K562 (cell line): ENCODE data around the gene CHST12. TPM values are rescaled to one million over a fixed set of nuclear protein-coding genes. Genes with fewer than 3 reads are reported as not detected.
"Not testable (repeated sequence)": the region's sequence is repeated elsewhere in the genome, so short reads cannot be mapped to it uniquely, and the experiment has no call there.

Experiments used
- ATAC-seq: fragments of 200-7000 bp; cut with Tn5 transposase; 3 replicates; pipeline ENCODE4 v1.9.1; 2020; ENCODE audit warnings: moderate library complexity
- BruUV-seq: library from RNA; stranded (reverse); fragments of 400-500 nt; replicated peaks from 2 replicates; lab custom pipeline; 2021; lab: Mats Ljungman, UMichigan
- CTCF ChIA-PET: fragments of 300-600 bp; formaldehyde crosslinking; extraction: SDS; loops from one replicate; lab custom pipeline; 2021; ENCODE audit warnings: low intra/inter-chr PET ratio; lab: Yijun Ruan, JAX
- POLR2A ChIA-PET: fragments of 300-600, 350-650 bp; sonication (Branson Sonifier 250); formaldehyde crosslinking; extraction: SDS; loops from one replicate; lab custom pipeline; 2021; ENCODE audit warnings: antibody characterized with exemption, inconsistent platforms; lab: Yijun Ruan, JAX
- DNase-seq, 4 experiments: peaks; one replicate each; pipeline versions ENCODE4 v3.0.0 to v3.0.0-alpha.2; 2011 to 2018; ENCODE audit warnings: low spot score in 3 of 4, mixed read lengths in 3 of 4; ENCODE audit errors: extremely low read depth in 1 of 4
- FAIRE-seq: peaks from 2 replicates; lab custom pipeline; 2011; peaks lifted over from hg19 to GRCh38; lab: Jason Lieb, UNC
- H2AFZ ChIP-seq: 2 replicates; pipeline ENCODE4 v1.6.0; 2011; ENCODE audit warnings: low read depth, low read length, control low read depth, inconsistent platforms
- H3K27ac ChIP-seq: fragments of 200-600 bp; 3 replicates; pipeline ENCODE4 v1.8.0; 2011; ENCODE audit warnings: low read depth, mild to moderate bottlenecking, control low read depth, inconsistent platforms, low read length, moderate library complexity, mixed read lengths; ENCODE audit errors: extremely low read depth
- H3K27me3 ChIP-seq, 2 experiments: fragments of 300-600 bp in 1 of 2; 2 replicates in 1 of 2; 3 replicates in 1 of 2; pipeline versions ENCODE4 v1.6.0 to v1.8.0; 2011; ENCODE audit warnings: inconsistent platforms in 2 of 2, low read length in 2 of 2, mild to moderate bottlenecking in 1 of 2, mixed read lengths in 1 of 2, moderate library complexity in 1 of 2; ENCODE audit not compliant: control insufficient read depth in 2 of 2, insufficient read depth in 2 of 2
- H3K36me3 ChIP-seq: fragments of 300-600 bp; 3 replicates; pipeline ENCODE4 v1.8.0; 2011; ENCODE audit warnings: mild to moderate bottlenecking, low read length, inconsistent platforms; ENCODE audit not compliant: control insufficient read depth, insufficient read depth
- H3K4me1 ChIP-seq, 2 experiments: fragments of 200-600 bp in 1 of 2; replicated peaks in 1 of 2; 2 replicates in 1 of 2; 3 replicates in 1 of 2; pipeline versions ENCODE4 v1.5.1 to v1.8.0; 2011; ENCODE audit warnings: inconsistent platforms in 2 of 2, low read length in 2 of 2, mild to moderate bottlenecking in 1 of 2, mixed read lengths in 1 of 2, moderate library complexity in 1 of 2; ENCODE audit not compliant: control insufficient read depth in 2 of 2, insufficient read depth in 2 of 2
- H3K4me2 ChIP-seq: 2 replicates; pipeline ENCODE4 v1.6.1; 2011; ENCODE audit warnings: low read length, control low read depth, inconsistent platforms, mixed read lengths; ENCODE audit not compliant: insufficient read depth
- H3K4me3 ChIP-seq: fragments of 200-600 bp; sonication (generic), shearing (Covaris generic); 2 replicates; pipeline ENCODE4 v1.5.1; 2016; ENCODE audit warnings: control low read depth, inconsistent platforms
- H3K79me2 ChIP-seq: fragments of 200-600 bp; 3 replicates; pipeline ENCODE4 v1.8.0; 2011; ENCODE audit warnings: low read length, inconsistent platforms; ENCODE audit not compliant: control insufficient read depth, insufficient read depth
- H3K9ac ChIP-seq, 2 experiments: 2 replicates each; pipeline versions ENCODE4 v1.6.0 to v1.6.1; 2011; ENCODE audit warnings: low read depth in 2 of 2, low read length in 2 of 2, control low read depth in 1 of 2, inconsistent platforms in 1 of 2, mild to moderate bottlenecking in 1 of 2, mixed read lengths in 1 of 2; ENCODE audit not compliant: insufficient read depth in 1 of 2
- H3K9me1 ChIP-seq: one replicate; pipeline ENCODE4 v1.6.0; 2011; ENCODE audit warnings: inconsistent platforms, mild to moderate bottlenecking, low read length, moderate library complexity; ENCODE audit not compliant: control insufficient read depth, insufficient read depth
- H3K9me3 ChIP-seq: replicated peaks from 2 replicates; pipeline ENCODE4 v1.5.1; 2011; ENCODE audit warnings: low read depth, low read length, inconsistent platforms; ENCODE audit not compliant: control insufficient read depth, insufficient read depth
- H4K20me1 ChIP-seq: replicated peaks from 2 replicates; pipeline ENCODE4 v1.6.1; 2011; ENCODE audit warnings: low read length, inconsistent platforms, mixed read lengths; ENCODE audit not compliant: control insufficient read depth, insufficient read depth
- CEBPB ChIP-seq: fragments of 450-650 bp; IDR thresholded peaks from 2 replicates; pipeline ENCODE4 v1.6.1; 2016; ENCODE audit warnings: missing genetic modification characterization, missing compliant biosample characterization
- CEBPG ChIP-seq, 3 experiments: fragments of 200-800 bp in 1 of 3; sonication (Bioruptor generic) in 1 of 3; sonication (generic) in 1 of 3; formaldehyde crosslinking in 1 of 3; IDR thresholded peaks in 2 of 3; conservative IDR thresholded peaks in 1 of 3; 2 replicates each; pipeline versions ENCODE4 v1.6.1 to v1.8.0; 2016 to 2022; ENCODE audit warnings: missing compliant biosample characterization in 2 of 3, missing genetic modification characterization in 2 of 3, mild to moderate bottlenecking in 1 of 3, missing genetic modification reagents in 1 of 3
- HBP1 ChIP-seq: fragments of 450-650 bp; formaldehyde crosslinking; IDR thresholded peaks from 2 replicates; pipeline ENCODE4 v1.4.0; 2022; ENCODE audit warnings: missing genetic modification characterization
- MTA1 ChIP-seq: fragments of 450-650 bp; IDR thresholded peaks from 2 replicates; pipeline ENCODE4 v1.6.1; 2017; ENCODE audit warnings: borderline replicate concordance
- MTA2 ChIP-seq: fragments of 450-650 bp; IDR thresholded peaks from 2 replicates; pipeline ENCODE4 v1.6.1; 2016; ENCODE audit warnings: low read depth
- OTX1 ChIP-seq: fragments of 450-650 bp; formaldehyde crosslinking; IDR thresholded peaks from 2 replicates; pipeline ENCODE4 v1.4.0; 2022; ENCODE audit warnings: mild to moderate bottlenecking
- THRB ChIP-seq: fragments of 450-650 bp; formaldehyde crosslinking; conservative IDR thresholded peaks from 2 replicates; pipeline ENCODE4 v1.4.0; 2022; ENCODE audit warnings: mild to moderate bottlenecking, missing genetic modification characterization
- ZNF512 ChIP-seq: IDR thresholded peaks from 2 replicates; pipeline ENCODE4 v1.6.1; 2016; ENCODE audit warnings: missing genetic modification characterization, missing compliant biosample characterization
- WGBS: fragments of 100-300 bp; shearing (Covaris generic); methylation state at CpG from one replicate; pipeline ENCODE4 v1.1.6; 2016; ENCODE audit warnings: low coverage, mixed read lengths; ENCODE audit not compliant: insufficient coverage; ENCODE audit errors: missing lambda C conversion rate; 5-methylcytosine and 5-hydroxymethylcytosine counted together
- in situ Hi-C: fragments of 300-500 bp; cut with MboI; formaldehyde crosslinking; loops from 4 replicates; pipeline ENCODE4 v1.15.0; 2018; ENCODE audit warnings: inconsistent platforms, mixed read lengths
- intact Hi-C: fragments of 100-400 bp; cut with micrococcal nuclease; formaldehyde crosslinking; loops from 2 replicates; pipeline ENCODE4 v1.14.2; 2022
- polyA plus RNA-seq, 8 experiments: library from polyadenylated mRNA; depleted of rRNA in 4 of 8; stranded (reverse) in 5 of 8; unstranded in 3 of 8; fragments of >200 nt; fragmentation: Nextera tagmentation in 2 of 8; fragmentation: Illumina TruSeq in 1 of 8; extraction: Ambion mirVana in 2 of 8; extraction: Trizol in 1 of 8; gene quantifications; 2 replicates each; pipeline versions ENCODE4 v1.2.1 to v1.2.3, GENCODE V29; 2011 to 2014; ENCODE audit warnings: inconsistent platforms in 1 of 8, missing spikeins in 1 of 8
- total RNA-seq, 7 experiments: library from RNA; depleted of rRNA in 6 of 7; stranded (reverse); fragments of >200 nt in 6 of 7; fragmentation: Illumina TruSeq in 2 of 7; extraction: Trizol in 2 of 7; gene quantifications; 2 replicates each; pipeline versions ENCODE4 v1.2.1 to v1.2.3, GENCODE V29; 2011 to 2021; ENCODE audit warnings: low replicate concordance in 1 of 7
- TF ChIP-seq, protein P1 (sequence below), 2 experiments: fragments of 450-650 bp; IDR thresholded peaks; 2 replicates each; pipeline ENCODE4 v1.6.1; 2016

Gene CHST12
- total and polyA plus RNA-seq, 9 of the 15 experiments (the other 6 are each of a cell fraction or from before 2014, with no cell fraction given): 0.18 to 19.8 (median 3.6) TPM

DNA sequence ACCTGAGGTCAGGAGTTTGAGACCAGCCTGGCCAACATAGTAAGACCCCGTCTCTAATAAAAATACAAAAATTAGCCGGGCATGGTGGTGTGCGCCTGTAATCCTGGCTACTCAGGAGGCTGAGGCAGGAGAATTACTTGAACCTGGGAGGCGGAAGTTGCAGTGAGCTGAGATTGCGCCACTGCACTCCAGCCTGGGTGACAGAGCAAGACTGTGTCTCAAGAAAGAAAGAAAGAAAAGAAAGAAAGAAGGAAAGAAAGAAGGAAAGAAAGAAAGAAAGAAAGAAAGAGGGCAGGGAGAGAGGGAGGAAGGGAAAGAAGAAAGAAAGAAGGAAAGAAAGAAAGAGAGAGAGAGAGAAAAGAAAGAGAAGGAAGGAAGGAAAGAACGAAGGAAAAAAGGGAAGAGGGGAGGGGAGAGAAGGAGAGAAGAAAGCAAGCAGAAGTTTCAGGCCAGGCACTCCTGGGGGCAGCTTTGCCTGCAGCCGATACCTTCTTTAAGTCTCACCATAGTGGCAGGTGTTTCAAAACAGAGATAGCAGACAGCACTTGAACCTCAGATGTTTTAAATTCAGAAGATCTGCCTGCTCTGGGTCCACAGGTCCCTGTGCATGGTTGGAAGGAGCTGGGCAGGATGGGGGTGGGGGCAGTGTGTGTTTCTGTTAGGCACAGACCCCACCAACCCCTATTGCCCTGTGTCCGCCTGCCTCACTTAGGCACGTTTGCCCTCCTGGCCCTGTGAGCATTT is 66.2 kb downstream of the CHST12 start:
- H4K20me1 ChIP-seq; H3K4me2 ChIP-seq; ATAC-seq; H3K9me1 ChIP-seq; H3K36me3 ChIP-seq; H3K9me3 ChIP-seq; FAIRE-seq; H3K79me2 ChIP-seq; DNase-seq; H2AFZ ChIP-seq; BruUV-seq; H3K27ac ChIP-seq; H3K4me3 ChIP-seq; in situ Hi-C loops; TF ChIP-seq CEBPG (CRISPR knock-in tag; IDR thresholded peaks at IDR 0.05): not testable (repeated sequence)
- Histone ChIP-seq H3K9ac (peak overlapping the region in 1 of 2 experiments; percentile 28; a peak in 1 of 4 replicates), H3K27me3 (peaks cover 0 to 25% of the 10 kb centered on the region in 2 experiments; a peak in 4 of 5 replicates), H3K4me1 (peaks cover 0 to 27% of the 10 kb centered on the region in 2 experiments; a peak in 2 of 5 replicates)
- intact Hi-C loops: loop anchor here (10.0 kb wide), 1 partner anchor 195 kb away; no protein-coding TSS in a partner anchor
- ChIA-PET POLR2A (interaction anchor here (0.5 to 1.9 kb wide), 6 partner anchors 8 to 384 kb away, joined by 3 to 6 read pairs (median 3); no protein-coding TSS in a partner anchor), CTCF (interaction anchor here (0.9 to 2.3 kb wide), 4 partner anchors 18 to 890 kb away, joined by 4 to 12 read pairs (median 8); no protein-coding TSS in a partner anchor)
- TF ChIP-seq MTA1 (0 out of 2 replicates have a peak, but pooled peaks have one; percentile 52), HBP1 (CRISPR knock-in tag) (0 out of 2 replicates have a peak, but pooled peaks have one; percentile 68), THRB (CRISPR knock-in tag) (peak; percentile 83; the same call in 1 of the 2 replicates), ZNF512 (tag) (peak; percentile 92), CEBPB (peak; percentile 52), MTA2 (0 out of 2 replicates have a peak, but pooled peaks have one; percentile 25), CEBPG (tag; conservative IDR thresholded peaks at IDR 0.05 in 1 of 2, IDR thresholded peaks at IDR 0.05 in 1 of 2) (0 out of 4 replicates have a peak, but pooled peaks of 1 of the 2 experiments have one; percentile 19), OTX1 (CRISPR knock-in tag) (peak; percentile 83)
- TF ChIP-seq, protein P1, sequence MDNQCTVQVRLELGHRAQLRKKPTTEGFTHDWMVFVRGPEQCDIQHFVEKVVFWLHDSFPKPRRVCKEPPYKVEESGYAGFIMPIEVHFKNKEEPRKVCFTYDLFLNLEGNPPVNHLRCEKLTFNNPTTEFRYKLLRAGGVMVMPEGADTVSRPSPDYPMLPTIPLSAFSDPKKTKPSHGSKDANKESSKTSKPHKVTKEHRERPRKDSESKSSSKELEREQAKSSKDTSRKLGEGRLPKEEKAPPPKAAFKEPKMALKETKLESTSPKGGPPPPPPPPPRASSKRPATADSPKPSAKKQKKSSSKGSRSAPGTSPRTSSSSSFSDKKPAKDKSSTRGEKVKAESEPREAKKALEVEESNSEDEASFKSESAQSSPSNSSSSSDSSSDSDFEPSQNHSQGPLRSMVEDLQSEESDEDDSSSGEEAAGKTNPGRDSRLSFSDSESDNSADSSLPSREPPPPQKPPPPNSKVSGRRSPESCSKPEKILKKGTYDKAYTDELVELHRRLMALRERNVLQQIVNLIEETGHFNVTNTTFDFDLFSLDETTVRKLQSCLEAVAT (IDR thresholded peaks at IDR 0.05): 0 out of 4 replicates have a peak, but pooled peaks of 1 of the 2 experiments have one; percentile 41
- WGBS: 24% methylated on average over 8 of the region's 9 CpGs
